AG04449 (cell line): ENCODE data around the gene TBCA.
"Not testable (repeated sequence)": the region's sequence is repeated elsewhere in the genome, so short reads cannot be mapped to it uniquely, and the experiment has no call there.

Source experiments
- CTCF ChIA-PET: fragments of 350-600 bp; formaldehyde crosslinking; extraction: SDS; loops from one replicate; lab custom pipeline; 2021; ENCODE audit warnings: antibody characterized with exemption; lab: Yijun Ruan, JAX
- POLR2A ChIA-PET: fragments of 400-600, 350-600 bp; formaldehyde crosslinking; extraction: SDS; loops from one replicate; lab custom pipeline; 2020; ENCODE audit warnings: antibody characterized with exemption, inconsistent platforms; lab: Yijun Ruan, JAX
- DNase-seq: peaks from one replicate; pipeline ENCODE4 v3.0.0-alpha.2; 2010; ENCODE audit warnings: low read depth, low spot score
- H3K4me3 ChIP-seq: 2 replicates; pipeline ENCODE4 v1.5.1; 2011; ENCODE audit warnings: low read depth, mild to moderate bottlenecking, control low read depth, low read length
- CTCF ChIP-seq: IDR thresholded peaks from one replicate; pipeline ENCODE4 v1.5.1; 2011; ENCODE audit warnings: mild to moderate bottlenecking, moderate library complexity, low read length, control low read depth, inconsistent platforms; ENCODE audit not compliant: insufficient read depth; ENCODE audit errors: missing control alignments

The TBCA gene

GRCh38 chr5:77709340-77709739 lies 66.8 kb downstream of the TBCA start:
- POLR2A ChIA-PET = no interaction called here
- TF ChIP-seq CTCF = no peak
- CTCF ChIA-PET = interaction anchor here (0.9 kb wide), 1 partner anchor 60 kb away, joined by 3 read pairs; no protein-coding TSS in a partner anchor

GRCh38 chr5:77707791-77708190 lies 68.3 kb downstream of the TBCA start:
- DNase-seq = no peak
- ChIA-PET POLR2A (no interaction called here), CTCF (interaction anchor here (0.6 kb wide), 1 partner anchor 13 kb away, joined by 3 read pairs; no protein-coding TSS in a partner anchor)
- no peak for TF ChIP-seq CTCF
- H3K4me3 ChIP-seq = no peak overlapping the region

More at GRCh38 chr5:77709340-77709739, 66.8 kb downstream of the TBCA start:
- no peak for DNase-seq
- no peak overlapping the region for H3K4me3 ChIP-seq

GRCh38 chr5:77699569-77699968 lies 76.6 kb downstream of the TBCA start:
- DNase-seq, H3K4me3 ChIP-seq, POLR2A ChIA-PET, CTCF ChIA-PET: not testable (repeated sequence)

- no peak for DNase-seq
- ChIA-PET POLR2A (no interaction called here), CTCF (no interaction called here)
- TF ChIP-seq CTCF = no peak
- no peak overlapping the region for H3K4me3 ChIP-seq
Observed at GRCh38 chr5:77698920-77699319, 77.2 kb downstream of the TBCA start.

GRCh38 chr5:77697692-77698091 lies 78.4 kb downstream of the TBCA start:
- DNase-seq = no peak
- H3K4me3 ChIP-seq = no peak overlapping the region
- ChIA-PET POLR2A (interaction anchor here (0.7 kb wide), 1 partner anchor 212 kb away, joined by 3 read pairs; no protein-coding TSS in a partner anchor), CTCF (interaction anchor here (1.2 kb wide), 1 partner anchor 11 kb away, joined by 3 read pairs; no protein-coding TSS in a partner anchor)
- no peak for TF ChIP-seq CTCF

GRCh38 chr5:77696120-77696519 lies 80.0 kb downstream of the TBCA start:
- TF ChIP-seq CTCF = no peak

GRCh38 chr5:77693913-77694312 lies 82.2 kb downstream of the TBCA start:
- DNase-seq = no peak
- POLR2A ChIA-PET = interaction anchor here (0.7 kb wide), 1 partner anchor 608 kb away, joined by 4 read pairs; no protein-coding TSS in a partner anchor
- CTCF ChIA-PET = interaction anchor here (0.6 kb wide), 1 partner anchor 23 kb away, joined by 3 read pairs; no protein-coding TSS in a partner anchor
- no peak overlapping the region for H3K4me3 ChIP-seq
- TF ChIP-seq CTCF = no peak

More at GRCh38 chr5:77696120-77696519, 80.0 kb downstream of the TBCA start:
- DNase-seq = no peak
- no peak overlapping the region for H3K4me3 ChIP-seq
- POLR2A ChIA-PET = no interaction called here
- CTCF ChIA-PET = no interaction called here
